GM18508 (cell line): Measurements from ENCODE around the gene TCL1A.
"Not testable (repeated sequence)": the region's sequence is repeated elsewhere in the genome, so short reads cannot be mapped to it uniquely, and the experiment has no call there.

Experiments
- ATAC-seq: cut with Tn5 transposase; IDR thresholded peaks from one replicate; pipeline ENCODE4 v1.9.1; 2021; ENCODE audit warnings: moderate number of reproducible peaks; ENCODE audit not compliant: insufficient read depth, unreplicated experiment

The TCL1A gene

GRCh38 chr14:95713596-95714371 is at the start of gene TCL1A:
Gene TCL1A (minus strand): TSS chr14:95714125. CDS start chr14:95714066, 59 bp downstream.
- ATAC-seq: no peak

- ATAC-seq: not testable (repeated sequence)
Measured at GRCh38 chr14:95763032-95763431, 49.1 kb upstream of the TCL1A start.

GRCh38 chr14:95761436-95761835 is 47.5 kb upstream of the TCL1A start:
- ATAC-seq: no peak

GRCh38 chr14:95760596-95760995 is 46.7 kb upstream of the TCL1A start:
- ATAC-seq: no peak

GRCh38 chr14:95759941-95760340 is 46.0 kb upstream of the TCL1A start:
- ATAC-seq: no peak

GRCh38 chr14:95758331-95758730 is 44.4 kb upstream of the TCL1A start:
- no peak for ATAC-seq

GRCh38 chr14:95756751-95757150 is 42.8 kb upstream of the TCL1A start:
- ATAC-seq: no peak

GRCh38 chr14:95756127-95756526 is 42.2 kb upstream of the TCL1A start:
- ATAC-seq: no peak

GRCh38 chr14:95741781-95742180 is 27.9 kb upstream of the TCL1A start:
- ATAC-seq: no peak

GRCh38 chr14:95741038-95741490 is 27.1 kb upstream of the TCL1A start:
- ATAC-seq: no peak

- ATAC-seq: no peak
Measured at GRCh38 chr14:95739356-95739755, 25.4 kb upstream of the TCL1A start.

- ATAC-seq: no peak
Measured at GRCh38 chr14:95733212-95733611, 19.3 kb upstream of the TCL1A start.

- ATAC-seq: no peak
Measured at GRCh38 chr14:95730126-95730525, 16.2 kb upstream of the TCL1A start.

GRCh38 chr14:95729402-95730028 is 15.6 kb upstream of the TCL1A start:
- ATAC-seq: peak; percentile 44

GRCh38 chr14:95727056-95727700 is 13.3 kb upstream of the TCL1A start:
- no peak for ATAC-seq

- peak; percentile 56 for ATAC-seq
Measured at GRCh38 chr14:95725685-95726336, 11.9 kb upstream of the TCL1A start.

- ATAC-seq: no peak
Measured at GRCh38 chr14:95722525-95723190, 8.7 kb upstream of the TCL1A start.

- no peak for ATAC-seq
Measured at GRCh38 chr14:95712398-95712797, 1.5 kb downstream of the TCL1A start.

GRCh38 chr14:95711476-95712176 is 2.3 kb downstream of the TCL1A start:
- ATAC-seq: no peak

GRCh38 chr14:95710106-95710505 is 3.8 kb downstream of the TCL1A start:
- ATAC-seq: no peak
